Measurements from ENCODE around the gene TMA16.
"Not testable (repeated sequence)": the region's sequence is repeated elsewhere in the genome, so short reads cannot be mapped to it uniquely, and the experiment has no call there.

The TMA16 gene

GRCh38 chr4:163515198-163515597 lies 20.7 kb downstream of the TMA16 start:
- no peak for DNase-seq (ENCODE audit: low read depth in 2 of 2)

- DNase-seq (ENCODE audit: low read depth in 2 of 2): no peak
Measured at GRCh38 chr4:163523791-163524365, 29.4 kb downstream of the TMA16 start.

GRCh38 chr4:163525982-163526381 lies 31.5 kb downstream of the TMA16 start:
- no peak for DNase-seq (ENCODE audit: low read depth in 2 of 2)

- no peak for DNase-seq (ENCODE audit: low read depth in 2 of 2)
Measured at GRCh38 chr4:163527172-163527571, 32.7 kb downstream of the TMA16 start.

- no peak for DNase-seq (ENCODE audit: low read depth in 2 of 2)
Measured at GRCh38 chr4:163528653-163529052, 34.2 kb downstream of the TMA16 start.

- DNase-seq (ENCODE audit: low read depth in 2 of 2): no peak
Measured at GRCh38 chr4:163534056-163534455, 39.6 kb downstream of the TMA16 start.

- DNase-seq (ENCODE audit: low read depth in 2 of 2): no peak
Measured at GRCh38 chr4:163535657-163536056, 41.2 kb downstream of the TMA16 start.

- DNase-seq (ENCODE audit: low read depth in 2 of 2): no peak
Measured at GRCh38 chr4:163536091-163536490, 41.6 kb downstream of the TMA16 start.

- DNase-seq (ENCODE audit: low read depth in 2 of 2): no peak
Measured at GRCh38 chr4:163537114-163537513, 42.6 kb downstream of the TMA16 start.

- DNase-seq (ENCODE audit: low read depth in 2 of 2): not testable (repeated sequence)
Measured at GRCh38 chr4:163538820-163539219, 44.3 kb downstream of the TMA16 start.

- no peak for DNase-seq (ENCODE audit: low read depth in 2 of 2)
Measured at GRCh38 chr4:163540448-163540847, 46.0 kb downstream of the TMA16 start.

GRCh38 chr4:163540977-163541376 lies 46.5 kb downstream of the TMA16 start:
- DNase-seq (ENCODE audit: low read depth in 2 of 2): peak; percentile 20 to 33

GRCh38 chr4:163542275-163542674 lies 47.8 kb downstream of the TMA16 start:
- DNase-seq (ENCODE audit: low read depth in 2 of 2): no peak

- DNase-seq (ENCODE audit: low read depth in 2 of 2): peak in 1 of 2 experiments; percentile 20
Measured at GRCh38 chr4:163544407-163545038, 50.0 kb downstream of the TMA16 start.

- DNase-seq (ENCODE audit: low read depth in 2 of 2): peak; percentile 20 to 21
Measured at GRCh38 chr4:163548481-163549243, 54.2 kb downstream of the TMA16 start.

GRCh38 chr4:163550869-163551267 lies 56.4 kb downstream of the TMA16 start:
- no peak for DNase-seq (ENCODE audit: low read depth in 2 of 2)

- no peak for DNase-seq (ENCODE audit: low read depth in 2 of 2)
Measured at GRCh38 chr4:163553146-163553545, 58.7 kb downstream of the TMA16 start.

- no peak for DNase-seq (ENCODE audit: low read depth in 2 of 2)
Measured at GRCh38 chr4:163554870-163555465, 60.5 kb downstream of the TMA16 start.

GRCh38 chr4:163556177-163556576 lies 61.7 kb downstream of the TMA16 start:
- DNase-seq (ENCODE audit: low read depth in 2 of 2): no peak

- no peak for DNase-seq (ENCODE audit: low read depth in 2 of 2)
Measured at GRCh38 chr4:163556650-163557391, 62.3 kb downstream of the TMA16 start.

GRCh38 chr4:163558539-163559044 lies 64.1 kb downstream of the TMA16 start:
- no peak for DNase-seq (ENCODE audit: low read depth in 2 of 2)

- no peak for DNase-seq (ENCODE audit: low read depth in 2 of 2)
Measured at GRCh38 chr4:163562496-163562895, 68.0 kb downstream of the TMA16 start.
